B cell (primary cell): Measurements from ENCODE around the gene RAB5A. TPM values are rescaled to one million over a fixed set of nuclear protein-coding genes. Genes with fewer than 3 reads are reported as not detected.
"Not testable (repeated sequence)": the region's sequence is repeated elsewhere in the genome, so short reads cannot be mapped to it uniquely, and the experiment has no call there.

Experiments used
- ATAC-seq: fragments of 200-7000 bp; cut with Tn5 transposase; one replicate; pipeline ENCODE4 v1.10.0; 2021; ENCODE audit warnings: low read depth, mild to moderate bottlenecking, moderate number of reproducible peaks, moderate library complexity
- CTCF ChIA-PET: fragments of 350-600 bp; sonication (Branson Sonifier 250); formaldehyde crosslinking; loops from one replicate; lab custom pipeline; 2021; ENCODE audit warnings: antibody characterized with exemption, inconsistent platforms; lab: Charles Lee
- POLR2A ChIA-PET: fragments of 350-600 bp; sonication (Branson Sonifier 250); formaldehyde crosslinking; loops from one replicate; lab custom pipeline; 2021; ENCODE audit warnings: antibody characterized with exemption; lab: Charles Lee
- DNase-seq: peaks from one replicate; pipeline ENCODE4 v3.0.0; 2013
- H2AFZ ChIP-seq: 2 replicates; pipeline ENCODE4 v1.6.1; 2012; ENCODE audit warnings: mild to moderate bottlenecking, low read depth, low read length; ENCODE audit not compliant: insufficient read depth, poor library complexity, severe bottlenecking
- H3K27ac ChIP-seq, 2 donors: 1 replicate in 1 of 2; 2 replicates in 1 of 2; pipeline ENCODE4 v1.5.1; 2012 to 2013; ENCODE audit warnings: low read length in 2 of 2, mild to moderate bottlenecking in 2 of 2, moderate library complexity in 1 of 2
- H3K27me3 ChIP-seq, 4 experiments: fragments of 200-600 bp in 1 of 4; sonication (generic) in 1 of 4; replicated peaks in 1 of 4; 1 replicate in 2 of 4; 2 replicates in 2 of 4; pipeline versions ENCODE4 v1.6.1 to v1.7.0; 2013 to 2016; ENCODE audit warnings: low read length in 3 of 4, mild to moderate bottlenecking in 2 of 4, mixed read lengths in 1 of 4, moderate library complexity in 1 of 4; ENCODE audit not compliant: insufficient read depth in 4 of 4, control insufficient read depth in 3 of 4; ENCODE audit errors: control extremely low read depth in 1 of 4
- H3K36me3 ChIP-seq, 2 experiments: replicated peaks in 1 of 2; 1 replicate in 1 of 2; 2 replicates in 1 of 2; pipeline versions ENCODE4 v1.6.1 to v1.7.1; 2013; ENCODE audit warnings: low read length in 1 of 2; ENCODE audit not compliant: insufficient read depth in 2 of 2, control insufficient read depth in 1 of 2; ENCODE audit errors: control extremely low read depth in 1 of 2, extremely low read depth in 1 of 2
- H3K4me1 ChIP-seq, 2 donors: fragments of 200-600 bp in 1 of 2; sonication (generic) in 1 of 2; 1 replicate in 1 of 2; 2 replicates in 1 of 2; pipeline versions ENCODE4 v1.5.1 to v1.6.1; 2013 to 2017; ENCODE audit warnings: low read length in 2 of 2; ENCODE audit not compliant: control insufficient read depth in 2 of 2, insufficient read depth in 2 of 2
- H3K4me2 ChIP-seq: replicated peaks from 2 replicates; pipeline ENCODE3; 2012; ENCODE audit warnings: mild to moderate bottlenecking, low read depth, low read length; ENCODE audit not compliant: poor library complexity, severe bottlenecking
- H3K4me3 ChIP-seq, 5 experiments: fragments of 200-600 bp in 1 of 5; sonication (generic) in 1 of 5; 1 replicate in 3 of 5; 2 replicates in 2 of 5; pipeline versions ENCODE4 v1.5.1 to v1.7.0; 2011 to 2016; ENCODE audit warnings: low read length in 4 of 5, mild to moderate bottlenecking in 4 of 5, low read depth in 2 of 5, control low read depth in 1 of 5, moderate library complexity in 1 of 5; ENCODE audit not compliant: insufficient read depth in 1 of 5; ENCODE audit errors: control extremely low read depth in 1 of 5, extremely low read depth in 1 of 5
- H3K79me2 ChIP-seq: fragments of 200-600 bp; sonication (generic); one replicate; pipeline ENCODE4 v1.6.0; 2016; ENCODE audit warnings: low read length; ENCODE audit not compliant: control insufficient read depth, insufficient read depth
- H3K9ac ChIP-seq: fragments of 200-600 bp; sonication (generic); 2 replicates; pipeline ENCODE4 v1.6.1; 2017; ENCODE audit warnings: mild to moderate bottlenecking, low read length, moderate library complexity
- H3K9me3 ChIP-seq, 3 donors: one replicate each; pipeline versions ENCODE4 v1.6.1 to v1.7.1; 2013; ENCODE audit warnings: low read length in 2 of 3; ENCODE audit not compliant: control insufficient read depth in 2 of 3, insufficient read depth in 1 of 3; ENCODE audit errors: control extremely low read depth in 1 of 3
- H4K20me1 ChIP-seq: 2 replicates; pipeline ENCODE4 v1.6.0; 2012; ENCODE audit warnings: mild to moderate bottlenecking, low read length; ENCODE audit not compliant: insufficient read depth, control insufficient read depth, poor library complexity, severe bottlenecking
- H3K27ac Mint-ChIP-seq: one replicate; pipeline ENCODE4 v1.8.0; 2021; ENCODE audit warnings: mixed read lengths
- H3K27me3 Mint-ChIP-seq: one replicate; pipeline ENCODE4 v1.8.0; 2021; ENCODE audit warnings: mixed read lengths
- H3K4me1 Mint-ChIP-seq: one replicate; pipeline ENCODE4 v1.8.0; 2021; ENCODE audit warnings: mixed read lengths
- H3K4me3 Mint-ChIP-seq: one replicate; pipeline ENCODE4 v1.8.0; 2021; ENCODE audit warnings: mixed read lengths
- H3K9me3 Mint-ChIP-seq: one replicate; pipeline ENCODE4 v1.8.0; 2022; ENCODE audit warnings: mixed read lengths; ENCODE audit not compliant: insufficient read depth
- CTCF ChIP-seq: fragments of 200-600 bp; IDR thresholded peaks from one replicate; pipeline ENCODE4 v1.8.0; 2022; ENCODE audit warnings: antibody characterized with exemption, mild to moderate bottlenecking
- EZH2 ChIP-seq: IDR thresholded peaks from 2 replicates; pipeline ENCODE4 v1.6.1; 2012; ENCODE audit warnings: borderline replicate concordance, low read depth, mild to moderate bottlenecking, moderate library complexity, low read length; ENCODE audit not compliant: insufficient read depth, poor library complexity, severe bottlenecking
- WGBS: methylation state at CpG from one replicate; pipeline ENCODE4 v1.1.5; 2013; ENCODE audit warnings: missing lambda C conversion rate; ENCODE audit not compliant: insufficient coverage; 5-methylcytosine and 5-hydroxymethylcytosine counted together
- intact Hi-C: fragments of 100-400 bp; cut with micrococcal nuclease; formaldehyde crosslinking; loops from one replicate; pipeline ENCODE4 v1.10.0; 2022
- polyA plus RNA-seq: library from polyadenylated mRNA; depleted of rRNA; stranded (reverse); fragments of >200 nt; gene quantifications from 2 replicates; pipeline ENCODE4 v1.2.3, GENCODE V29; 2012
- total RNA-seq, 2 donors: library from RNA; stranded (reverse); fragments of 120-200 nt in 1 of 2; gene quantifications; 1 replicate in 1 of 2; 2 replicates in 1 of 2; pipeline versions ENCODE4 v1.2.3 to v1.2.4, GENCODE V29; 2013 to 2022

RAB5A gene
- total and polyA plus RNA-seq, 2 donors (not counting 1 experiment from before 2014, with no cell fraction given) = 21.7 to 59.4 TPM

GRCh38 chr3:19972054-19972453 lies 25.2 kb downstream of the RAB5A start:
- H3K9ac ChIP-seq = no peak overlapping the region
- 40% methylated on average over 1 of the region's 3 CpGs for WGBS
- H3K27ac ChIP-seq = no peak overlapping the region
- Mint-ChIP-seq H3K4me3 (no peak overlapping the region), H3K27me3 (no peaks in the 10 kb centered on the region), H3K27ac (no peak overlapping the region), H3K4me1 (peaks cover 12% of the 10 kb centered on the region), H3K9me3 (no peaks in the 10 kb centered on the region)
- H3K27me3 ChIP-seq = no peaks in the 10 kb centered on the region
- peaks cover 4 to 32% of the 10 kb centered on the region in 2 experiments for H3K36me3 ChIP-seq
- no peak for TF ChIP-seq EZH2
- no peak for TF ChIP-seq CTCF
- peaks cover 30% of the 10 kb centered on the region for H4K20me1 ChIP-seq
- no peak overlapping the region for H2AFZ ChIP-seq
- CTCF ChIA-PET = no interaction called here
- H3K4me3 ChIP-seq = no peak overlapping the region
- intact Hi-C loops = no loop called here
- no peak overlapping the region for H3K4me2 ChIP-seq
- ATAC-seq = no peak
- H3K4me1 ChIP-seq = no peaks in the 10 kb centered on the region
- POLR2A ChIA-PET = no interaction called here
- H3K79me2 ChIP-seq = peaks cover 46% of the 10 kb centered on the region
- no peaks in the 10 kb centered on the region for H3K9me3 ChIP-seq
- DNase-seq = no peak

- H3K9ac ChIP-seq, H3K27me3 Mint-ChIP-seq, CTCF ChIA-PET, H3K4me3 ChIP-seq, H3K27ac ChIP-seq, H3K27ac Mint-ChIP-seq, DNase-seq, H3K4me1 ChIP-seq, H4K20me1 ChIP-seq, ATAC-seq, H3K9me3 Mint-ChIP-seq, POLR2A ChIA-PET, H3K9me3 ChIP-seq, intact Hi-C loops, H3K4me1 Mint-ChIP-seq, H3K27me3 ChIP-seq, H3K79me2 ChIP-seq, H3K4me3 Mint-ChIP-seq, H3K4me2 ChIP-seq, H3K36me3 ChIP-seq, H2AFZ ChIP-seq: not testable (repeated sequence)
- 100% methylated on average over 4 of the region's 8 CpGs for WGBS
These were observed 42.0 kb downstream of the RAB5A start for GRCh38 chr3:19988904-19989303.
